ENCODE results near the gene MT1E. TPM values are rescaled to one million over a fixed set of nuclear protein-coding genes. Genes with fewer than 3 reads are reported as not detected.

The MT1E gene
- total RNA-seq, 1 donor from 2014 or later = not detected

GRCh38 chr16:56645311-56645710 lies 19.7 kb downstream of the MT1E start:
- TF ChIP-seq, protein P1, sequence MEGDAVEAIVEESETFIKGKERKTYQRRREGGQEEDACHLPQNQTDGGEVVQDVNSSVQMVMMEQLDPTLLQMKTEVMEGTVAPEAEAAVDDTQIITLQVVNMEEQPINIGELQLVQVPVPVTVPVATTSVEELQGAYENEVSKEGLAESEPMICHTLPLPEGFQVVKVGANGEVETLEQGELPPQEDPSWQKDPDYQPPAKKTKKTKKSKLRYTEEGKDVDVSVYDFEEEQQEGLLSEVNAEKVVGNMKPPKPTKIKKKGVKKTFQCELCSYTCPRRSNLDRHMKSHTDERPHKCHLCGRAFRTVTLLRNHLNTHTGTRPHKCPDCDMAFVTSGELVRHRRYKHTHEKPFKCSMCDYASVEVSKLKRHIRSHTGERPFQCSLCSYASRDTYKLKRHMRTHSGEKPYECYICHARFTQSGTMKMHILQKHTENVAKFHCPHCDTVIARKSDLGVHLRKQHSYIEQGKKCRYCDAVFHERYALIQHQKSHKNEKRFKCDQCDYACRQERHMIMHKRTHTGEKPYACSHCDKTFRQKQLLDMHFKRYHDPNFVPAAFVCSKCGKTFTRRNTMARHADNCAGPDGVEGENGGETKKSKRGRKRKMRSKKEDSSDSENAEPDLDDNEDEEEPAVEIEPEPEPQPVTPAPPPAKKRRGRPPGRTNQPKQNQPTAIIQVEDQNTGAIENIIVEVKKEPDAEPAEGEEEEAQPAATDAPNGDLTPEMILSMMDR (IDR thresholded peaks at IDR 0.05; ENCODE audit: unreplicated experiment) = no peak
- DNase-seq (ENCODE audit: low spot score in 2 of 2, unreplicated experiment in 2 of 2) = no peak
- Mint-ChIP-seq H3K4me3 (no peak overlapping the region), H3K4me1 (peaks cover 4% of the 10 kb centered on the region), H3K9me3 (no peaks in the 10 kb centered on the region), H3K36me3 (no peaks in the 10 kb centered on the region), H3K27ac (no peak overlapping the region), H3K27me3 (ENCODE audit: low read depth) (peaks cover 100% of the 10 kb centered on the region)

- no peak overlapping the region for H3K27ac Mint-ChIP-seq
- DNase-seq (ENCODE audit: low spot score in 2 of 2, unreplicated experiment in 2 of 2) = no peak
- TF ChIP-seq, protein P1 (IDR thresholded peaks at IDR 0.05; ENCODE audit: unreplicated experiment) = no peak
- no peaks in the 10 kb centered on the region for H3K9me3 Mint-ChIP-seq
- peaks cover 4% of the 10 kb centered on the region for H3K4me1 Mint-ChIP-seq
- H3K4me3 Mint-ChIP-seq = no peak overlapping the region
- H3K36me3 Mint-ChIP-seq = no peaks in the 10 kb centered on the region
- H3K27me3 Mint-ChIP-seq (ENCODE audit: low read depth) = peaks cover 100% of the 10 kb centered on the region
Measured at GRCh38 chr16:56645838-56646237, 20.3 kb downstream of the MT1E start.

GRCh38 chr16:56647641-56648431 lies 22.3 kb downstream of the MT1E start:
- H3K27ac Mint-ChIP-seq = no peak overlapping the region
- H3K9me3 Mint-ChIP-seq = no peaks in the 10 kb centered on the region
- no peaks in the 10 kb centered on the region for H3K36me3 Mint-ChIP-seq
- no peak overlapping the region for H3K4me3 Mint-ChIP-seq
- peaks cover 4% of the 10 kb centered on the region for H3K4me1 Mint-ChIP-seq
- TF ChIP-seq, protein P1 (IDR thresholded peaks at IDR 0.05; ENCODE audit: unreplicated experiment) = no peak
- peaks cover 100% of the 10 kb centered on the region for H3K27me3 Mint-ChIP-seq (ENCODE audit: low read depth)
- no peak for DNase-seq (ENCODE audit: low spot score in 2 of 2, unreplicated experiment in 2 of 2)

DNA sequence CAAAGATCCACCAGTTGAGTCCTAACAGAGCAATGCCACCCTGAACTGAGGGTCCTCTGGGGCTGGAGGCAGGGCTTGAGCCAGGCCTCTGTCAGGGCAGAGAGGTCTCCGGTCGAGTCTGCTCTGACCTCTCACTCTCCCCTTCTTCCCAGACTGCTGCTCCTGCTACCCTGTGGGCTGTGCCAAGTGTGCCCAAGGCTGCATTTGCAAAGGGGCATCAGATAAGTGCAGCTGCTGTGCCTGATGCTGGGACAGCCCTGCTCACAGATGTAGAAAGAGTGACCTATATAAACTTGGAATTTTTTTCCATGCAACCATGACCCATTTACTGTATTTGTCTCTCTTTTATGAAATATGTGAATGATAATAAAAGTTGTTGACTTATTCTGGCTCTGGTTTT lies 23.7 kb downstream of the MT1E start:
- Mint-ChIP-seq H3K27ac (no peak overlapping the region), H3K27me3 (ENCODE audit: low read depth) (peaks cover 99% of the 10 kb centered on the region), H3K36me3 (no peaks in the 10 kb centered on the region)

DNA sequence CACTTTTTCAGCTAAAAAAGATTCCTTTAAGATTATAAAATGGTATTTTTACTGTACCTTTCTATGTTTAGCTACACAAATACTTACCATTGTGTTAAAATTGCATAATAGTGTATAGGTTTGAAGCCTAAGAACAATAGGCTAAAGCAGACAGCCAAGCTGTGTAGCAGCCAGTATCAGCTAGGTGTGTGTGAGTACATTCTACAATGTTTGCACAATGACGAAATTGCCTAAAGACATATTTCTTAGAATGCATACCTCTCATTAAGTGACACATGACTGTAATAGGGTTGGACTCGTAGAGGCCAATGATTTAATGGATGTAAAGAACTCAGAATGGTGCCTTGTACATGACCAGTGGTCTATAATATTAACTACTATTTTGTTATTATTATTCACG lies 24.2 kb downstream of the MT1E start:
- no peaks in the 10 kb centered on the region for H3K4me1 Mint-ChIP-seq
- H3K27me3 Mint-ChIP-seq (ENCODE audit: low read depth) = peaks cover 98% of the 10 kb centered on the region
- no peaks in the 10 kb centered on the region for H3K36me3 Mint-ChIP-seq
- no peak overlapping the region for H3K4me3 Mint-ChIP-seq
- H3K27ac Mint-ChIP-seq = no peak overlapping the region
- no peak for DNase-seq (ENCODE audit: low spot score in 2 of 2, unreplicated experiment in 2 of 2)
- TF ChIP-seq, protein P1 (IDR thresholded peaks at IDR 0.05; ENCODE audit: unreplicated experiment) = no peak
- H3K9me3 Mint-ChIP-seq = no peaks in the 10 kb centered on the region

More for the DNA sequence above, 23.7 kb downstream of the MT1E start:
- no peak for DNase-seq (ENCODE audit: low spot score in 2 of 2, unreplicated experiment in 2 of 2)
- H3K9me3 Mint-ChIP-seq = no peaks in the 10 kb centered on the region
- TF ChIP-seq, protein P1 (IDR thresholded peaks at IDR 0.05; ENCODE audit: unreplicated experiment) = no peak
- H3K4me3 Mint-ChIP-seq = no peak overlapping the region
- no peaks in the 10 kb centered on the region for H3K4me1 Mint-ChIP-seq
